H1 (cell line): ENCODE results near the gene ZBTB38. TPM values are rescaled to one million over a fixed set of nuclear protein-coding genes. Genes with fewer than 3 reads are reported as not detected.

Experiments
- ASH2L ChIP-seq: fragments of 200-600, 300-600 bp; sonication (generic); IDR thresholded peaks from one replicate; pipeline ENCODE4 v1.7.1; 2017; ENCODE audit warnings: low read length
- CEBPB ChIP-seq: IDR thresholded peaks from 2 replicates; pipeline ENCODE4 v1.6.1; 2012; ENCODE audit warnings: low read depth, low read length
- CREB1 ChIP-seq: IDR thresholded peaks from 2 replicates; pipeline ENCODE4 v1.6.1; 2012; ENCODE audit warnings: inconsistent platforms
- KDM5A ChIP-seq: fragments of 200-600 bp; IDR thresholded peaks from 2 replicates; pipeline ENCODE4 v1.7.1; 2012; ENCODE audit warnings: mild to moderate bottlenecking, low read length, inconsistent platforms, mixed read lengths
- RBBP5 ChIP-seq: IDR thresholded peaks from 2 replicates; pipeline ENCODE4 v1.7.1; 2012; ENCODE audit warnings: low read depth, mild to moderate bottlenecking, inconsistent platforms, low read length, moderate library complexity, borderline replicate concordance
- SIN3A ChIP-seq, 2 experiments: IDR thresholded peaks in 1 of 2; conservative IDR thresholded peaks in 1 of 2; 2 replicates each; pipeline ENCODE4 v1.6.1; 2011 to 2012; ENCODE audit warnings: low read length in 2 of 2, improper control_type of control experiment in 1 of 2, low read depth in 1 of 2, mild to moderate bottlenecking in 1 of 2
- TBP ChIP-seq: IDR thresholded peaks from 2 replicates; pipeline ENCODE4 v1.6.1; 2011; ENCODE audit warnings: low read depth, low read length, improper control_type of control experiment
- polyA plus RNA-seq, 7 experiments: library from polyadenylated mRNA; depleted of rRNA in 3 of 7; stranded (reverse) in 5 of 7; unstranded in 2 of 7; fragments of >200 nt in 5 of 7; fragments of 200-250 nt in 2 of 7; gene quantifications; 1 replicate in 5 of 7; 2 replicates in 1 of 7; 4 replicates in 1 of 7; pipeline versions ENCODE4 v1.2.1 to v1.2.3, GENCODE V29; 2011 to 2013; ENCODE audit warnings: missing spikeins in 2 of 7, mixed read lengths in 2 of 7
- total RNA-seq: library from RNA; stranded (reverse); fragmentation: NEBNext Ultra II Directional; extraction: Animal tissue kit (Norgen Biotek cat#: 25700); gene quantifications from 2 replicates; pipeline ENCODE4 v1.2.1, GENCODE V29; 2021
- TF ChIP-seq, protein P1 (sequence below): fragments of 300-600 bp; sonication (generic); IDR thresholded peaks from 2 replicates; pipeline ENCODE4 v1.7.1; 2012; ENCODE audit warnings: low read length, moderate library complexity, mild to moderate bottlenecking, inconsistent platforms; ENCODE audit not compliant: insufficient replicate concordance
- TF ChIP-seq, protein P2 (sequence below): IDR thresholded peaks from 2 replicates; pipeline ENCODE4 v1.6.1; 2012; ENCODE audit warnings: inconsistent platforms

The ZBTB38 gene
- total and polyA plus RNA-seq, 2 of the 8 experiments (the other 6 are each of a cell fraction or from before 2014, with no cell fraction given), result 4.4 to 10.5 TPM

DNA sequence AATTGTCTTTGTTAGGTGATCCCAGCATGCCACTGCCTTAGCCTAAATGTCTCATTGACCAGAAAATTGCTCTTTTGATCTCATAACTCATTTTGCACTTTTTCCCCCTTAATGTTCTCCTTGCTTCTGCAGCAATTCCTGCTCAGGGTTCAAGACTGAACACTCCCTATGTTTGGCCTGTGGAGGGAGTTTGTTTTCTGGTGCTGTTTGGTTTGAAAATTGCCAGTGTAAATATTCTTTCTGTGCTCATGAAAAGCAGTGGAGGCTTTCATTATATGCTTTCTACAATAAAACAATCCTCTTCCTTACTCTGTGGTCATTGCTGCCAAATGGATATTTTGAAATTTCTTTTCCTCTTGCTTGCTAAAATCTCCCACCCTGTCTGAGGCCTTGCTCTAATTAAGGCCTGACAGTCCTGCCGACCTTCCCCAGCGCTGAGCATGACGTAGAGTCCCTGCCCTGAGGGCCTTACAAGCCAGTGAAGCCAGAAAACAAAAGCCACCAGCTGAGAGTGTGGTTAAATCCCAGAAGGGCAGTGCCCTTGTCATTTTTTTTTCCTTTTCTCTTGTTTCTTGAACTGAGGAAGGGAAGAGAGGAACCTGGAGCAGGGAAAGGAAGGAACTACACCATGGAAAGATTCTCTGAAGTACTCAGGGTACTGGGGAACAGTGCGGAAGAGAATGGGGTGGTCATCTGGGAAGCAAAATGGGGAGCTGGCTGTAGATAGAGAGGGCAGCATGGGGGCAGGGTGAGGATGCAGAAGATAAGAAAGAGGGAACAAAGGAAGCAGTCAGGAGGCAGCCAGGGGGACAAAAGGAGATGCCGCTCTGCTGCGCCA lies 24.8 kb downstream of the ZBTB38 start (continued):
- TF ChIP-seq TBP (no peak), SIN3A (conservative IDR thresholded peaks at IDR 0.05 in 1 of 2, IDR thresholded peaks at IDR 0.05 in 1 of 2; ENCODE audit: low read depth in 1 of 2, low read length in 2 of 2) (0 out of 4 replicates have a peak, but pooled peaks have one; percentile 36 to 39), CEBPB (no peak), RBBP5 (peak; percentile 80; the same call in 1 of the 2 replicates), CREB1 (peak; percentile 79), KDM5A (no peak), ASH2L (peak; percentile 89)
- TF ChIP-seq, protein P1, sequence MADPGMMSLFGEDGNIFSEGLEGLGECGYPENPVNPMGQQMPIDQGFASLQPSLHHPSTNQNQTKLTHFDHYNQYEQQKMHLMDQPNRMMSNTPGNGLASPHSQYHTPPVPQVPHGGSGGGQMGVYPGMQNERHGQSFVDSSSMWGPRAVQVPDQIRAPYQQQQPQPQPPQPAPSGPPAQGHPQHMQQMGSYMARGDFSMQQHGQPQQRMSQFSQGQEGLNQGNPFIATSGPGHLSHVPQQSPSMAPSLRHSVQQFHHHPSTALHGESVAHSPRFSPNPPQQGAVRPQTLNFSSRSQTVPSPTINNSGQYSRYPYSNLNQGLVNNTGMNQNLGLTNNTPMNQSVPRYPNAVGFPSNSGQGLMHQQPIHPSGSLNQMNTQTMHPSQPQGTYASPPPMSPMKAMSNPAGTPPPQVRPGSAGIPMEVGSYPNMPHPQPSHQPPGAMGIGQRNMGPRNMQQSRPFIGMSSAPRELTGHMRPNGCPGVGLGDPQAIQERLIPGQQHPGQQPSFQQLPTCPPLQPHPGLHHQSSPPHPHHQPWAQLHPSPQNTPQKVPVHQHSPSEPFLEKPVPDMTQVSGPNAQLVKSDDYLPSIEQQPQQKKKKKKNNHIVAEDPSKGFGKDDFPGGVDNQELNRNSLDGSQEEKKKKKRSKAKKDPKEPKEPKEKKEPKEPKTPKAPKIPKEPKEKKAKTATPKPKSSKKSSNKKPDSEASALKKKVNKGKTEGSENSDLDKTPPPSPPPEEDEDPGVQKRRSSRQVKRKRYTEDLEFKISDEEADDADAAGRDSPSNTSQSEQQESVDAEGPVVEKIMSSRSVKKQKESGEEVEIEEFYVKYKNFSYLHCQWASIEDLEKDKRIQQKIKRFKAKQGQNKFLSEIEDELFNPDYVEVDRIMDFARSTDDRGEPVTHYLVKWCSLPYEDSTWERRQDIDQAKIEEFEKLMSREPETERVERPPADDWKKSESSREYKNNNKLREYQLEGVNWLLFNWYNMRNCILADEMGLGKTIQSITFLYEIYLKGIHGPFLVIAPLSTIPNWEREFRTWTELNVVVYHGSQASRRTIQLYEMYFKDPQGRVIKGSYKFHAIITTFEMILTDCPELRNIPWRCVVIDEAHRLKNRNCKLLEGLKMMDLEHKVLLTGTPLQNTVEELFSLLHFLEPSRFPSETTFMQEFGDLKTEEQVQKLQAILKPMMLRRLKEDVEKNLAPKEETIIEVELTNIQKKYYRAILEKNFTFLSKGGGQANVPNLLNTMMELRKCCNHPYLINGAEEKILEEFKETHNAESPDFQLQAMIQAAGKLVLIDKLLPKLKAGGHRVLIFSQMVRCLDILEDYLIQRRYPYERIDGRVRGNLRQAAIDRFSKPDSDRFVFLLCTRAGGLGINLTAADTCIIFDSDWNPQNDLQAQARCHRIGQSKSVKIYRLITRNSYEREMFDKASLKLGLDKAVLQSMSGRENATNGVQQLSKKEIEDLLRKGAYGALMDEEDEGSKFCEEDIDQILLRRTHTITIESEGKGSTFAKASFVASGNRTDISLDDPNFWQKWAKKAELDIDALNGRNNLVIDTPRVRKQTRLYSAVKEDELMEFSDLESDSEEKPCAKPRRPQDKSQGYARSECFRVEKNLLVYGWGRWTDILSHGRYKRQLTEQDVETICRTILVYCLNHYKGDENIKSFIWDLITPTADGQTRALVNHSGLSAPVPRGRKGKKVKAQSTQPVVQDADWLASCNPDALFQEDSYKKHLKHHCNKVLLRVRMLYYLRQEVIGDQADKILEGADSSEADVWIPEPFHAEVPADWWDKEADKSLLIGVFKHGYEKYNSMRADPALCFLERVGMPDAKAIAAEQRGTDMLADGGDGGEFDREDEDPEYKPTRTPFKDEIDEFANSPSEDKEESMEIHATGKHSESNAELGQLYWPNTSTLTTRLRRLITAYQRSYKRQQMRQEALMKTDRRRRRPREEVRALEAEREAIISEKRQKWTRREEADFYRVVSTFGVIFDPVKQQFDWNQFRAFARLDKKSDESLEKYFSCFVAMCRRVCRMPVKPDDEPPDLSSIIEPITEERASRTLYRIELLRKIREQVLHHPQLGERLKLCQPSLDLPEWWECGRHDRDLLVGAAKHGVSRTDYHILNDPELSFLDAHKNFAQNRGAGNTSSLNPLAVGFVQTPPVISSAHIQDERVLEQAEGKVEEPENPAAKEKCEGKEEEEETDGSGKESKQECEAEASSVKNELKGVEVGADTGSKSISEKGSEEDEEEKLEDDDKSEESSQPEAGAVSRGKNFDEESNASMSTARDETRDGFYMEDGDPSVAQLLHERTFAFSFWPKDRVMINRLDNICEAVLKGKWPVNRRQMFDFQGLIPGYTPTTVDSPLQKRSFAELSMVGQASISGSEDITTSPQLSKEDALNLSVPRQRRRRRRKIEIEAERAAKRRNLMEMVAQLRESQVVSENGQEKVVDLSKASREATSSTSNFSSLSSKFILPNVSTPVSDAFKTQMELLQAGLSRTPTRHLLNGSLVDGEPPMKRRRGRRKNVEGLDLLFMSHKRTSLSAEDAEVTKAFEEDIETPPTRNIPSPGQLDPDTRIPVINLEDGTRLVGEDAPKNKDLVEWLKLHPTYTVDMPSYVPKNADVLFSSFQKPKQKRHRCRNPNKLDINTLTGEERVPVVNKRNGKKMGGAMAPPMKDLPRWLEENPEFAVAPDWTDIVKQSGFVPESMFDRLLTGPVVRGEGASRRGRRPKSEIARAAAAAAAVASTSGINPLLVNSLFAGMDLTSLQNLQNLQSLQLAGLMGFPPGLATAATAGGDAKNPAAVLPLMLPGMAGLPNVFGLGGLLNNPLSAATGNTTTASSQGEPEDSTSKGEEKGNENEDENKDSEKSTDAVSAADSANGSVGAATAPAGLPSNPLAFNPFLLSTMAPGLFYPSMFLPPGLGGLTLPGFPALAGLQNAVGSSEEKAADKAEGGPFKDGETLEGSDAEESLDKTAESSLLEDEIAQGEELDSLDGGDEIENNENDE, result no peak
- TF ChIP-seq, protein P2, sequence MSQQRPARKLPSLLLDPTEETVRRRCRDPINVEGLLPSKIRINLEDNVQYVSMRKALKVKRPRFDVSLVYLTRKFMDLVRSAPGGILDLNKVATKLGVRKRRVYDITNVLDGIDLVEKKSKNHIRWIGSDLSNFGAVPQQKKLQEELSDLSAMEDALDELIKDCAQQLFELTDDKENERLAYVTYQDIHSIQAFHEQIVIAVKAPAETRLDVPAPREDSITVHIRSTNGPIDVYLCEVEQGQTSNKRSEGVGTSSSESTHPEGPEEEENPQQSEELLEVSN, result no peak
